ENCODE results near the gene TRPV2.
"Not testable (repeated sequence)": the region's sequence is repeated elsewhere in the genome, so short reads cannot be mapped to it uniquely, and the experiment has no call there.

The TRPV2 gene, protein sequence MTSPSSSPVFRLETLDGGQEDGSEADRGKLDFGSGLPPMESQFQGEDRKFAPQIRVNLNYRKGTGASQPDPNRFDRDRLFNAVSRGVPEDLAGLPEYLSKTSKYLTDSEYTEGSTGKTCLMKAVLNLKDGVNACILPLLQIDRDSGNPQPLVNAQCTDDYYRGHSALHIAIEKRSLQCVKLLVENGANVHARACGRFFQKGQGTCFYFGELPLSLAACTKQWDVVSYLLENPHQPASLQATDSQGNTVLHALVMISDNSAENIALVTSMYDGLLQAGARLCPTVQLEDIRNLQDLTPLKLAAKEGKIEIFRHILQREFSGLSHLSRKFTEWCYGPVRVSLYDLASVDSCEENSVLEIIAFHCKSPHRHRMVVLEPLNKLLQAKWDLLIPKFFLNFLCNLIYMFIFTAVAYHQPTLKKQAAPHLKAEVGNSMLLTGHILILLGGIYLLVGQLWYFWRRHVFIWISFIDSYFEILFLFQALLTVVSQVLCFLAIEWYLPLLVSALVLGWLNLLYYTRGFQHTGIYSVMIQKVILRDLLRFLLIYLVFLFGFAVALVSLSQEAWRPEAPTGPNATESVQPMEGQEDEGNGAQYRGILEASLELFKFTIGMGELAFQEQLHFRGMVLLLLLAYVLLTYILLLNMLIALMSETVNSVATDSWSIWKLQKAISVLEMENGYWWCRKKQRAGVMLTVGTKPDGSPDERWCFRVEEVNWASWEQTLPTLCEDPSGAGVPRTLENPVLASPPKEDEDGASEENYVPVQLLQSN

DNA sequence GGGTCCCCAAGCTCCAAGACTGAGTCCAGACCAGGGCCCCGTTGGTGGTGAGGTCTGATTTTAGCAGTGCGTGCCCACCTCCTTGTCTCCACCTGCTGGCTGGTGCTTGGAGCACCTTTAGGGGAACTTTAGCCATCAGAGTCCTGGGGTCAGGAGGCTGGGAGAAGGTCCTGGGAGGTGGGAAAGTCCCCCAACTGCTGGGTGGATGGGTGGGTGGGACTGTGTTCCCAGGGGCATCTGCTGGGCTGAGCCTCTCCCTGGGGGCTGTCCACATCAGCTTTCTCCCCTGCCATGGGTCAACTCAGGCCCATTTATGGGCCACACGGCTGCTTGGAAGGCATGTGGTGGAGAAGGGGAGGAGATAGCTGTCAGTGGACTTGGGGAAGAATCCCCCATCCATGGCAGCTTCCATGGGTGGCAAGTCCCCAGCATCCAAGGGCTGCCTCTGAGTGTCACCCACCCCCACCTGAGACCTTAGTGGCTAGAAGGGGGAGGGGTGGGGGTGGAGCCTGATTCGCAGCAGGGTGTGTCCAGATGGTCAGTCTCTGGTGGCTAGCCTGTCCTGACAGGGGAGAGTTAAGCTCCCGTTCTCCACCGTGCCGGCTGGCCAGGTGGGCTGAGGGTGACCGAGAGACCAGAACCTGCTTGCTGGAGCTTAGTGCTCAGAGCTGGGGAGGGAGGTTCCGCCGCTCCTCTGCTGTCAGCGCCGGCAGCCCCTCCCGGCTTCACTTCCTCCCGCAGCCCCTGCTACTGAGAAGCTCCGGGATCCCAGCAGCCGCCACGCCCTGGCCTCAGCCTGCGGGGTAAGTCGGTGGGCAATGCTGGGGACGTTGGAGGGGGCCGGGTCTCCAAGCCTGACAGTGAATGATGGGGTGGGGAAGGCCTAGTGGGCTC lies at the start of gene TRPV2:
TSS of gene TRPV2 (plus strand) at position 541 of the 894 bp plus-strand sequence. CDS start 2,098 bp downstream, outside the sequence.
- DNase-seq, result peak; percentile 34

DNA sequence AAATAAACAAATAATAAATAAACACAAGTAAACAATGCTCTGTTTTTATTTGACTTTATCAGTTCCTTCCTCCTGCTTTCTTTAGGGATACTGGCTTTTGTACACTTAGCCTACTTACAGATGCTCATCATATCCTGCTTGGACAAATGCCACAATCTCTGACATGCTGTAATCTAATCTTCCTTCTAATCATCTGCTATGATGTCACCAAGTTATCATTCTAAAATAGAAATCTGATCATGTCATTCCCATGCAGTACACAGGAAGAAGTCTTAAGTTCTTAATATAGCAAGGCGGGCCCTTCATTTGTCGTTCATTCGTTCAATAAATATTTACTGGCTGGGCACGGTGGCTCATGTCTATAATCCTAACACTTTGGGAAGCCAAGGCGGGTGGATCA lies 43.6 kb upstream of the TRPV2 start:
- peak; percentile 15 for DNase-seq

DNA sequence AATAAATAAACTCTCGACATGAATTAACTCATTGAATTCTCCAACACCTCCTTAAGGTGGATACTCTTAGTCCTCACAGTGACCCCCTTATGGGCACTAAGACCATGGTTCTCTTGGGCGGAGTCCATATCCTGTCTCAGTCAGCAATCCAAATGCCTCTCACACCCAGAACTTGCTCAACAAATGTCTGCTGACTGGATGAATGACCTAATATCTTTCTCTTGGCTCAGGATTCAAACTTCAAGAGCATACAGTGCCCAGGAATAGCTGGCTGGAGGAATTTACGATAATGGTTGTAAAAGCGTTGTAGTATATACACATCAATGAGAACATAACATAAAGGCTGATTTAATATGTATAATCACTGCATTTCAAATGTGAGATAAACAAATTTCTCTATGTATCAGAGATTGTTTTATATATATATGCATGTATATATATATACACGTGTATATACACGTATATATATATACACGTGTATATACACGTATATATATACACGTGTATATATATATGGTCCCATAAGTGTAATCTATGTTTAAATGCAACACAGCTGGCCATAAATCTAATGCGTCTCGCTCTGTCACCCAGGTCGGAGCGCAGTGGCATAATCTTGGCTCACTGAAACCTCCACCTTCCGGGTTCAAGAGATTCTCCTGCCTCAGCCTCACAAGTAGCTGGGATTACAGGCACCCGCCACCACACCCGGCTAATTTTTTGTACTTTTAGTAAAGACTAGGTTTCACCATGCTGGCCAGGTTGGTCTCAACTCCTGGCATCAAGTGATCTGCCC lies 41.0 kb upstream of the TRPV2 start:
- no peak for DNase-seq

DNA sequence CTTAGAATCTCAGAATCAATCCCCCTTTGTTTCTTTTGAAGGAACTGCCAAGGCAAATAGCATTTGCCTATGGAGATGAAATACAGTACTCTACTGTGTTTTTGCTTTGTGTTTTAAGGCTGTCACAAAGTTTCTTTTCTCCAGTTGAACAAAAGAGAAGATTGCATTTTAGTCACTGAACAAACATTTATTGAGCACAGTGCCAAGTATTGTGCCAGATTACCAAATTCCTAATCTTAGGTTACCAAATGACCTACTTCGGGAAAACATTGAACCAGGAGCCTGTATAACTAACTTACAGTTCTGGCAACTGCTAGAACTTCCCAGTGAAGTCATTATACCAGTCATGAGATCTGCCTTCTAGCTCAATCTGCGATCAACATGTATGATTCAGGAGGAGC lies 37.4 kb upstream of the TRPV2 start:
- DNase-seq, result no peak

DNA sequence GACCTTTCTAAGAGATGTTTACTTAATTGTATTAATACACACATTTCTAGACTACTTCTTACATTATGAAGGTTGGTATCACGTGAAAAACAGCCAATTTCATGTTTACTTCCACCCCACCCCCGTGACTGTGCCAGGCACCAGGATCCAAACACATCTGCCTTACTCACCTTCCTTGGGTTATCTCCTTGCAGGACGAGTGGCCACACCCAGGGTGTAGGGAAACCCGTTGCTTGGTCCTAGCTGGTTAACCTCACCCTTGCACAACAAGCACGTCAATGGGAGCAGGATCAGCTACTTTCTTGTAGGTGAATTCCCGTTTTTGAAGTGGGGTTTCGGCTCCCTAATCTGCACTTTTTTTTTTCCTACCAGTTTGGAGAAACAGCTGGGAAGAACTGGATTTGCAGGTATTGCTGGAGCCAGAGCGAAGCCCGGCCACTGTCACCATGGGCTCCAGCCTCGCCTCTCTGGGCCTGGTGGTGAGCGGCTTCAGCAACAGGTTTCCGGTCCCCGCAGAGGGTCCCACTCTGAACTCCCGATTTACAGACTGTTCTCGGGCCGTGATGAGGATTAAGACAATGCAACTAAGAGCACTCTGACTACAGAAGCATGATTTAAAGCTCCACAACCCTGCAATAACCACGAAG lies 36.6 kb upstream of the TRPV2 start:
- no peak for DNase-seq

DNA sequence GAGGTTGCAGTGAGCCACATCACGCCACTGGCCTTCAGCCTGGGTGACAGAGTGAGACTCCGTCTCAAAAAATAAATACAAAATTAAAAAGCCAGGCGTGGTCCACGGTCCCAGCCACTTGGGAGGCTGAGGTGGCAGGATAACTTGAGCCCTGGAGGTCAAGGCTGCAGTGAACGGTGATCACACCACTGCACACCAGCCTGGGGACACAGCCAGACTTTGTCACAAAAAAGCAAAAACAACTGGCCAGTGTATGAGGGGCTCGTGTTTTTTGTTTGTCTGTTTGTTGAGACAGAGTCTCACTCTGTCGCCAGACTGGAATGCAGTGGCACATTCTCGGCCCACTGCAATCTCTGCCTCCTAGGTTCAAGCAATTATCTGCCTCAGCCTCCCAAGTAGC lies 35.7 kb upstream of the TRPV2 start:
- no peak for DNase-seq

DNA sequence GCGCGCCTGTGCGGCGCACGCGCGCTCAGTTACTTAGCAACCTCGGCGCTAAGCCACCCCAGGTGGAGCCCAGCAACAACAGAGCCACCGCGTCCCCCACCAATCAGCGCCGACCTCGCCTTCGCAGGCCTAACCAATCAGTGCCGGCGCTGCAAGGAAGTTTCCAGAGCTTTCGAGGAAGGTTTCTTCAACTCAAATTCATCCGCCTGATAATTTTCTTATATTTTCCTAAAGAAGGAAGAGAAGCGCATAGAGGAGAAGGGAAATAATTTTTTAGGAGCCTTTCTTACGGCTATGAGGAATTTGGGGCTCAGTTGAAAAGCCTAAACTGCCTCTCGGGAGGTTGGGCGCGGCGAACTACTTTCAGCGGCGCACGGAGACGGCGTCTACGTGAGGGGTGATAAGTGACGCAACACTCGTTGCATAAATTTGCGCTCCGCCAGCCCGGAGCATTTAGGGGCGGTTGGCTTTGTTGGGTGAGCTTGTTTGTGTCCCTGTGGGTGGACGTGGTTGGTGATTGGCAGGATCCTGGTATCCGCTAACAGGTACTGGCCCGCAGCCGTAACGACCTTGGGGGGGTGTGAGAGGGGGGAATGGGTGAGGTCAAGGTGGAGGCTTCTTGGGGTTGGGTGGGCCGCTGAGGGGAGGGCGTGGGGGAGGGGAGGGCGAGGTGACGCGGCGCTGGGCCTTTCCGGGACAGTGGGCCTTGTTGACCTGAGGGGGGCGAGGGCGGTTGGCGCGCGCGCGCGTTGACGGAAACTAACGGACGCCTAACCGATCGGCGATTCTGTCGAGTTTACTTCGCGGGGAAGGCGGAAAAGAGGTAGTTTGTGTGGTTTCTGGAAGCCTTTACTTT lies 34.5 kb upstream of the TRPV2 start, which contains the start of gene UBB:
TSS of gene UBB (plus strand) at position 452 of the 856 bp plus-strand sequence. CDS start 817 bp downstream, outside the sequence.
- DNase-seq, result peak; percentile 96

DNA sequence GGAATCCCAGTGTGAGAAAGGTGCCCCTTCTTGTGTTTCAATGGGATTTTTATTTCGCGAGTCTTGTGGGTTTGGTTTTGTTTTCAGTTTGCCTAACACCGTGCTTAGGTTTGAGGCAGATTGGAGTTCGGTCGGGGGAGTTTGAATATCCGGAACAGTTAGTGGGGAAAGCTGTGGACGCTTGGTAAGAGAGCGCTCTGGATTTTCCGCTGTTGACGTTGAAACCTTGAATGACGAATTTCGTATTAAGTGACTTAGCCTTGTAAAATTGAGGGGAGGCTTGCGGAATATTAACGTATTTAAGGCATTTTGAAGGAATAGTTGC lies 33.9 kb upstream of the TRPV2 start:
- DNase-seq, result no peak

DNA sequence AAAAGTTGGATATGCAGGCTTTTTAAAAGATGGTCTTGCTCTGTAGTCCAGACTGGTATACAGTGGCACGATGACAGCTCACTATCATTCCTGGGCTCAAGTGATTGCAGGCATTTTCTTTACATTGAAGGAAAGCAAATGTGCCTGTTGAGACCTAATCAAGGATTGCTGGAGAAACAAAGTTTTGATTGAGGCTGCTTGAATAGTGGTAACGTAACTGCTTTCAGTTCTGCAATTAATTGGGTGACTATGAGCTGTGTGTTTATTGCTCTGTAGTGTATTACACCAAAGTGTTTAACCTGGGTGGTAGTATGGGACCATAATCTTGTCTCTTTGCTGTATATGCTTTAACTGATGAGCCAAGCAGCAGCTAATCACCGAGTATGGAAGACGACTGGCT lies 32.2 kb upstream of the TRPV2 start:
- DNase-seq, result no peak

DNA sequence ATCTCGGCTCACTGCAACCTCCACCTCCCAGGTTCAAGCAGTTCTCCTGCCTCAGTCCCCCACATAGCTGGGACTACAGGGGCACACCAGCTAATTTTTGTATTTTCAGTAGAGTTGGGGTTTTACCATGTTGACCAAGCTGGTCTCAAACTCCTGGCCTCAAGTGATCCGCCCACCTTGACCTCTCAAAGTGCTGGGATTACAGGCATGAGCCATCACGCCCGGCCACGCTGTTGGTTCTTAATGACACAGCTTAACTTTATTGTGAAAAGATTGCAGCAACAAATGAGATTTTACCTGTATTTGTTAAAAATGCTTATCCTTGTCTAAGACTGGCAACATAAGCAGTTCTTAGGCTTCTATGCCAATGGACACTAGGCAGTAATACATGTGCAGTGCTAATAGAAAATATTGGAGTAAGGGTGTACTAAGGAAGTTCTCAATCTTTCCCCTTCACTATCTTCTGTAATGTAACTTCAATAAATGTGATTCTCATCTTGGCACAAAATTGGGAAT lies 31.5 kb upstream of the TRPV2 start:
- no peak for DNase-seq

DNA sequence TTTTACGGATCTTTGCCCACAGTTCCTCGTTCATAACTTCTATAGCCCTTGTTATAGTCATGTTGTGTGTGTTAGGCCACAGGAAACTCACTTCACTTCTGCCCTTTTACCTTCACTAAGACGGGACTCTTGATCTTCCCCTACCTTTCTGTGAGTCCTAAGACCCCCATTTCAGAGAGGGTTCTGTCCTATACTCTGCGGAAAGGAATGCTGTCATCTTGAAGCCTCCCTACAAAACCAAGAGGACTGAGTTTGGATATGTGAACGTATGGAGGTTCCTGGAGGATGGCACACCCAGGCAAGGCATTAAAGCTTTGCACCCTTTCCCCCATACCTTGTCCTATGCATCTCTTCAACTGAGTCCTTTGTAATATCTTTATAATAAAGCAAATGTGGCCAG lies 30.8 kb upstream of the TRPV2 start:
- DNase-seq, result no peak

DNA sequence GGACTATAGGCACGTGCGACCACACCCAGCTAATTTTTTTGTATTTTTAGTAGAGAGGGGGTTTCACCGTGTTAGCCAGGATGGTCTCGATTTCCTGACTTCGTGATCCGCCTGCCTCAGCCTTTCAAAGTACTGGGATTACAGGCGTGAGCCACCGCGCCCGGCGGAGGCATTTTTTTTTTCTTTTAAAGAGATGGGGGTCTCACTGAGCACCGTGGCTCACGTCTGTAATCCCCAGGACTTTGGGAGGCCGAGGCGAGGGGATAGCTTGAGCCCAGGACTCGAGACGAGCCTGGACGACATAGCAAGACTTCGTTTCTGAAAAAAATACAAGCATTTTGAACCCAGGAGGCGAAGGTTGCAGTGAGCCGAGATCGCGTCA lies 29.3 kb upstream of the TRPV2 start:
- not testable (repeated sequence) for DNase-seq

DNA sequence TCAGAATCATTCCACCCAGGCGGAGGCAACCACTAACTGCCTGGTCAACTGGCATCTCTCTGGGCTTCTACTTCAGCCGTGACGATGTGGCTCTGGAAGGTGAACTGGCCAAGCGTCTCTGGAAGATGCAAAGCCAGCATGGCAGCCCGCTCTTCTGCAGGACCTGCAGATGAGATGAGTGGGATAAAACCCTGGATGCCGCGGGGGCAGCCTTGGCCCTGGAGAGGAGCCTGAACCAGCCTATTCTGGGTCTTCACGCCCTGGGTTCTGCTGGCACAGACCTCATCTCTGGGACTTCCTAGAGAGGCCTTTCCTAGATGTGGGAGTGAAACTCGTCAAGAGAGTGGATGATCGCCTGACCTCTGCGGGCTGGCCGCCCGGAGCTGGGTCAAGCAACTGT lies 23.9 kb upstream of the TRPV2 start:
- no peak for DNase-seq

DNA sequence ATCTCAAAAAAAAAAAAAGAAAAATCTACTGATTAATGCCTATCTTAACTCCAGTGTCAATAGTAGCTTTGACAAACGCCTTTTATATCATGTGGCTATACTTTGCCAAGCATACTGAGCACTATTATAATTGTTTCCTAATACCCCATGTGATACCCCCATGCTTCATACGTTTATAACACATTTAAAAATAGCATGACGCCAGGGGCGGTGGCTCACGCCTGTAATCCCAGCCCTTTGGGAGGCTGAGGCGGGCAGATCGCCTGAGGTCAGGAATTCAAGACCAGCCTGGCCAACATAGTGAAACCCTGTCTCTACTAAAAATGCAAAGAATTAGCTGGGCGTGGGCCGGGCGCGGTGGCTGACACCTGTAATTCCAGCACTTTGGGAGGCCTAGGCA lies 22.9 kb upstream of the TRPV2 start:
- DNase-seq, result not testable (repeated sequence)

DNA sequence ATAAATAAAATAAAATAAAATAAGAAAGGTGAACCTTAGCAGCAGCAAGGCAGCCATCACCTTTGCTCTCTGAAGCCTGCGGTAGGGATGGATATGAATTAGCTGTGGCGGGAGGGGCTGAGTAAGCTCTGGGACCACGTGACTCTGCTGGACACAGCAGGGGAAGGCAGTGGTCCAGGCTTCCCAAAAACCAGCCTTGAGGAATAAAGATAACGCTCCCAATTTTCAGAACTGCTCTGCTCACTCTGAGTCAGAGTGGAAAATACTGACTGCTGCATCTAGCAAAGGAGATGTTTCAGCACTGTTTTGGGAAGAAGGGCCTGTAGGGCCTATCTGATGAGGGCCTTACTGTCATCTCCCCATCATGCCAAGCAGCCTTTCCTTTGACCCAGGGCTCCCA lies 19.5 kb upstream of the TRPV2 start:
- not testable (repeated sequence) for DNase-seq

DNA sequence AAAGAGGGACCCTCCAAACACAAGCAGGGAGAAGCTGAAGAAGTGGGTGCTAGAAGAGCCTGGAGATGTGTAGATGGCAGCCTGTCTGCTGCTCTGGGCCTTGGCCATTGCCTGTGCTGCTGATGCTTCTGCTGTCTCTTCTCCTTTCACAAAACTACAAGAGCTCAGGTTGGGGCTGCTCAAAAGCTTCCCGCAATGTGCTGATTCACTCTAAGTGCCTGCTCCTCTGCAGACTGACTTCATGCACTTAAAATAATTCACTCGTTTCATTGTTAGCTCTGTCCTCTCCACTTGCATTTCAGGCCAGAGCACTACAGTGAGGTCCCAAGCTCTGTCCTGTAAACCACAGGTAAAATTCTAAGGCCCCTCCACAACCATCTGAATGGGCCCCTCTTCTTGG lies 18.7 kb upstream of the TRPV2 start:
- DNase-seq, result not testable (repeated sequence)

DNA sequence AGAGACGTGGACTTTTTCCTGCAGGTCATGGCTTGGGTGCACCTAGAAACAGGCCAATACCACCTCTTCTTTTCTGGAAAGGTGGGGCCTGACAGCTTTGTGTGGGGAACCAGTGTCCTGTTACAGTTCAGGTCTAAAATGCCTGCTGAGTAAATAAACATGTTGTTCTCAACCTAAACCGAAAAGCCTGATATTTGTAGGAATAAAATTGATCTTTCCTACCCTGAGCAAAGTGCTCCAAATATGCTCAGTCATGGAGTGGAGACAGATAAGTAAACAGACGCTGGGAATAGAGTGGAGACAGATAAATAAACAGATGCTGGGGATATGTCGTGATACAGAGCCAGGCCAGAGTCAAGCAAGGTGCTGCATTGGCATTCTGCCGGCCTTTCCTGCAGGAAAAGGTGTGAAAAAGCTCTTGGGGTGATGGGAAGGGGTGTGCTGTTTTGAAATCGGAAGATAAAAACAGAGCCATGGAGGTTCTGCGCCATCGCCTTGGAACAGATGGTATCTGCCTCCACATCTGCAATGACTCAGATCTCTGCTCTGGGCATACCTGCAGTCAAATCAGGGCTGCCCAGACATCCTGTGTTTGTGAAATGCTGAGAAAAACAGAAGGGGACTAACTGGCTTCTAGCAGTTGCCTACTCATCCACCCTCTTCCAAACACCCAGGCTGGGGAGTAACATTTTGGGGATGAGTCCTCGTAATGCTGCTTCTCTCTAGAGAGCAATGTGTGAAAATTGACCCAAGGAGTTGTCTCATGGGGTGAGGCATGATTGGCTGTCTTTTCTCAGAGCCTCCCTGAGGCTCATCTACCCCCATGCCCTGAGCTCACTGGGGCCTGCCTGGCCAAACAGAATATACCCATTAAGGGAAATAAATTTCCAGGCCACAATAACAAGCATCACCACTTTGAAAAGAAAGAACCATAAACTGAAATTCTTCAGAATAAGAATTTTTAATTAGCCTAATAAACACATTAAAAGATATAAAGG lies 16.8 kb upstream of the TRPV2 start:
- DNase-seq, result no peak

DNA sequence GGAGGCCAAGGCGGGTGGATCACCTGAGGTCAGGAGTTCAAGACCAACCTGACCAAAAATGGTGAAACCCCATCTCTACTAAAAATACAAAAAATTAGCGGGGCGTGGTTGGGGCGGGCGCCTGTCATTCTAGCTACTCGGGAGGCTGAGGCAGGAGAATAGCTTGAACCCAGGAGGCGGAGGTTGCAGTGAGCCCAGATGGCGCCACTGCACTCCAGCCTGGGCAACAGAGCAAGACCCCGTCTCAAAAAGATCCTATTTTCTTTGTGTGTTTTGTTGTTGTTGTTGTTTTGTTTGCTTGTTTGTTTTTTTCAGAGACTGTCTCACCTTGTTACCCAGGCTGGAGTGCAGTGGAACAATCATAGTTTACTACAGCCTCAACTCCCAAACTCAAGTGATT lies 11.5 kb upstream of the TRPV2 start:
- not testable (repeated sequence) for DNase-seq

Measured in NCI-H1436 (cell line).